ENCODE results near the gene KIF9.

DNA sequence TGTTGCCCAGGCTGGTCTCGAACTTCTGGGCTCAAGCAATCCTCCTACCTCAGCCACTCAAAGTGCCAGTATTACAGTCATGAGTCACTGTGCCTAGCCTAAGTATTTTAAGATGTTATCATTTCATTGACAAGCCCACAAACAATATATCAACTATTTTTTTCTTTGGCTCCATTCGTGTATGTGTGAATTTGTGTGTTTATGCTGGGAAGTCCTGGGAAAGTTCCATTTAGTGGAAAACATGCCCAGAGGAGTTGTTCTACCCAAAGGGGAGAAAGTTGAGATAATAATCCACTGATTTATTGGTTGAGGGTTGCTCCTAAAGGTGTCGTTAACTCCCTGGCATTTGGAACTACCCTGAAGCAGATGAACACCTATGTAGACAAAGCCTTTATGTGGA lies 58.8 kb downstream of the KIF9 start:
- no peak for TF ChIP-seq ZNF274 (IDR thresholded peaks at IDR 0.05; ENCODE audit: low read depth, low read length)
- no peak for TF ChIP-seq YY1 (IDR thresholded peaks at IDR 0.05; ENCODE audit: insufficient read depth, insufficient read length)
